Ovary (tissue), 3 donors: Measurements from ENCODE around the gene PITX2.

ENCODE experiments used
- EP300 ChIP-seq: sonication (generic); formaldehyde crosslinking; IDR thresholded peaks from one replicate; pipeline ENCODE4 v1.6.1; 2017; ENCODE audit warnings: antibody characterized with exemption
- POLR2A ChIP-seq: fragments of 450-650 bp; IDR thresholded peaks from one replicate; pipeline ENCODE4 v1.6.1; 2017; ENCODE audit warnings: antibody characterized with exemption, mild to moderate bottlenecking, moderate library complexity
- TF ChIP-seq, protein P1 (sequence below), 3 donors: fragments of 450-650 bp in 2 of 3; fragments of 200-600 bp in 1 of 3; IDR thresholded peaks; one replicate each; pipeline versions ENCODE4 v1.5.1 to v1.8.0; 2016 to 2022; ENCODE audit warnings: antibody characterized with exemption in 3 of 3, mild to moderate bottlenecking in 1 of 3
- donor health status: DM: no; HTN: no; CAD: no.

DNA sequence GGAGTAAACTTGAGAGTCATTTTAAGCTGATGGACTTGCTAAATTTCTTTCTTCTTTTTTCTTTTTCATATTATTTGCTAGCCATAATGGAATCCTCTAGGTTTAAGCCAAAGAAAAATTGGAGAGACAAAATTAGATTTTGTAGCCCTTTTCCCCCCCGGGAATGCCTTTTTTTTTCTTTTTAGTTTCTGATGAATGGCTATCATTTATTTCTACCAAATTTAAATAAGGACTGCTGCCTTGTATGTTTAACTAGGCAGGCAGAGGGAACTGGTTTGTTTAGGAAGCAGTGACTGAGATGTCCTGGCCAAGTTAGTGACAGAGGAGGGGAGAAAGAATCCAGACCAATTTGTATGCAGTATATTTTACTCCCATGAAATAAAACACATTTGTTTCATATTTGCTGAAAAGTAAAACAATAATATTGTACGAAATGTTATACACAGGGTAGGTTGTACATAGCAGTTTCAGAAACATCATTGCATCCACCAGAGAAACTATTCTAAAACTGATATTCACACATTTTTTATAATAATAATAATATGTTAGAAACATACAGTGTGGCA, 5.7 kb downstream of the PITX2 start:
- TF ChIP-seq, protein P1, sequence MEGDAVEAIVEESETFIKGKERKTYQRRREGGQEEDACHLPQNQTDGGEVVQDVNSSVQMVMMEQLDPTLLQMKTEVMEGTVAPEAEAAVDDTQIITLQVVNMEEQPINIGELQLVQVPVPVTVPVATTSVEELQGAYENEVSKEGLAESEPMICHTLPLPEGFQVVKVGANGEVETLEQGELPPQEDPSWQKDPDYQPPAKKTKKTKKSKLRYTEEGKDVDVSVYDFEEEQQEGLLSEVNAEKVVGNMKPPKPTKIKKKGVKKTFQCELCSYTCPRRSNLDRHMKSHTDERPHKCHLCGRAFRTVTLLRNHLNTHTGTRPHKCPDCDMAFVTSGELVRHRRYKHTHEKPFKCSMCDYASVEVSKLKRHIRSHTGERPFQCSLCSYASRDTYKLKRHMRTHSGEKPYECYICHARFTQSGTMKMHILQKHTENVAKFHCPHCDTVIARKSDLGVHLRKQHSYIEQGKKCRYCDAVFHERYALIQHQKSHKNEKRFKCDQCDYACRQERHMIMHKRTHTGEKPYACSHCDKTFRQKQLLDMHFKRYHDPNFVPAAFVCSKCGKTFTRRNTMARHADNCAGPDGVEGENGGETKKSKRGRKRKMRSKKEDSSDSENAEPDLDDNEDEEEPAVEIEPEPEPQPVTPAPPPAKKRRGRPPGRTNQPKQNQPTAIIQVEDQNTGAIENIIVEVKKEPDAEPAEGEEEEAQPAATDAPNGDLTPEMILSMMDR (IDR thresholded peaks at IDR 0.05), result no peak
- TF ChIP-seq POLR2A, result no peak
- no peak for TF ChIP-seq EP300
